Transverse colon (tissue), 3 donors: Measurements from ENCODE around the gene GALNT18.

Experiments used
- CTCF ChIP-seq, 5 experiments: fragments of 200-600 bp in 3 of 5; fragments of 450-650 bp in 2 of 5; sonication (generic) in 3 of 5; IDR thresholded peaks; 1 replicate in 2 of 5; 2 replicates in 3 of 5; pipeline ENCODE4 v1.5.1; 2016 to 2017; ENCODE audit warnings: antibody characterized with exemption in 5 of 5, inconsistent platforms in 3 of 5, mild to moderate bottlenecking in 2 of 5, moderate library complexity in 1 of 5
- POLR2A ChIP-seq: fragments of 450-650 bp; IDR thresholded peaks from one replicate; pipeline ENCODE4 v1.6.1; 2016; ENCODE audit warnings: antibody characterized with exemption, mild to moderate bottlenecking, moderate library complexity

- TF ChIP-seq POLR2A (no peak), CTCF (IDR thresholded peaks at IDR 0.05) (no peak)
These were observed 140.4 kb downstream of the GALNT18 start for GRCh38 chr11:11481371-11481770.
